HG03095 (cell line): ENCODE data around the gene ZNF683.

Experiments
- ATAC-seq: cut with Tn5 transposase; IDR thresholded peaks from one replicate; pipeline ENCODE4 v1.9.1; 2021; ENCODE audit warnings: moderate library complexity; ENCODE audit not compliant: unreplicated experiment

Gene ZNF683

GRCh38 chr1:26359981-26360806, 12.4 kb downstream of the ZNF683 start:
- no peak for ATAC-seq

GRCh38 chr1:26358411-26359384, 13.9 kb downstream of the ZNF683 start:
- ATAC-seq = no peak

GRCh38 chr1:26357121-26357602, 15.4 kb downstream of the ZNF683 start:
- no peak for ATAC-seq

- no peak for ATAC-seq
Measured at GRCh38 chr1:26356106-26356505, 16.4 kb downstream of the ZNF683 start.

- no peak for ATAC-seq
Measured at GRCh38 chr1:26354972-26355371, 17.6 kb downstream of the ZNF683 start.

- no peak for ATAC-seq
Measured at GRCh38 chr1:26353976-26354820, 18.4 kb downstream of the ZNF683 start, which contains the start of gene CRYBG2. CRYBG2 (minus strand) TSS chr1:26354130; CDS start chr1:26346657, 7,473 bp downstream.

- ATAC-seq = no peak
Measured at GRCh38 chr1:26353210-26353859, 19.2 kb downstream of the ZNF683 start.

GRCh38 chr1:26352338-26352679, 20.2 kb downstream of the ZNF683 start:
- ATAC-seq = no peak

GRCh38 chr1:26351590-26352337, 20.8 kb downstream of the ZNF683 start:
- ATAC-seq = no peak

GRCh38 chr1:26350701-26351589, 21.6 kb downstream of the ZNF683 start:
- no peak for ATAC-seq

GRCh38 chr1:26350343-26350700, 22.2 kb downstream of the ZNF683 start:
- ATAC-seq = no peak

- no peak for ATAC-seq
Measured at GRCh38 chr1:26349877-26350244, 22.7 kb downstream of the ZNF683 start.

GRCh38 chr1:26349188-26349876, 23.2 kb downstream of the ZNF683 start:
- no peak for ATAC-seq

GRCh38 chr1:26346274-26347033, 26.1 kb downstream of the ZNF683 start:
- no peak for ATAC-seq

- ATAC-seq = no peak
Measured at GRCh38 chr1:26345718-26346117, 26.8 kb downstream of the ZNF683 start.

GRCh38 chr1:26344147-26344920, 28.2 kb downstream of the ZNF683 start:
- ATAC-seq = no peak
